Ascending aorta (tissue), 2 donors: Measurements from ENCODE around the gene ADAMTSL3. TPM values are rescaled to one million over a fixed set of nuclear protein-coding genes. Genes with fewer than 3 reads are reported as not detected.

Experiments
- DNase-seq, 2 donors: peaks; one replicate each; pipeline ENCODE4 v3.0.0-alpha.2; 2019; ENCODE audit warnings: low spot score in 2 of 2
- H3K27ac ChIP-seq, 2 donors: fragments of 200-600 bp; sonication (generic); one replicate each; pipeline ENCODE4 v1.5.1; 2016 to 2017; ENCODE audit warnings: mild to moderate bottlenecking in 1 of 2
- H3K27me3 ChIP-seq: fragments of 200-600 bp; sonication (generic); one replicate; pipeline ENCODE4 v1.5.1; 2017
- H3K36me3 ChIP-seq, 2 donors: fragments of 200-600 bp; sonication (generic); one replicate each; pipeline ENCODE4 v1.5.1; 2016
- H3K4me1 ChIP-seq, 2 donors: fragments of 200-600 bp; sonication (generic); one replicate each; pipeline ENCODE4 v1.5.1; 2016 to 2017; ENCODE audit warnings: mild to moderate bottlenecking in 1 of 2
- H3K4me3 ChIP-seq, 2 donors: fragments of 200-600 bp; sonication (generic); one replicate each; pipeline ENCODE4 v1.5.1; 2016 to 2017; ENCODE audit warnings: mild to moderate bottlenecking in 1 of 2
- H3K9me3 ChIP-seq, 2 donors: fragments of 200-600 bp; sonication (generic); one replicate each; pipeline ENCODE4 v1.5.1; 2016
- CTCF ChIP-seq, 3 experiments: fragments of 200-600 bp in 2 of 3; fragments of 450-650 bp in 1 of 3; sonication (generic) in 2 of 3; IDR thresholded peaks; one replicate each; pipeline ENCODE4 v1.5.1; 2016 to 2019; ENCODE audit warnings: antibody characterized with exemption in 3 of 3, mild to moderate bottlenecking in 1 of 3, moderate library complexity in 1 of 3
- intact Hi-C: fragments of 100-400 bp; cut with DNase I; formaldehyde crosslinking; loops from one replicate; pipeline ENCODE4 v1.15.1; 2023
- total RNA-seq: library from RNA; depleted of rRNA; stranded (reverse); fragments of >200 nt; gene quantifications from one replicate; pipeline ENCODE4 v1.1.0, GENCODE V29; 2016

Gene ADAMTSL3
- total RNA-seq, 1 donor from 2014 or later: 28.1 TPM

- intact Hi-C loops: no loop called here
- H3K4me3 ChIP-seq: no peak overlapping the region
- no peaks in the 10 kb centered on the region for H3K27me3 ChIP-seq
- no peak for DNase-seq
- no peaks in the 10 kb centered on the region for H3K9me3 ChIP-seq
- TF ChIP-seq CTCF (IDR thresholded peaks at IDR 0.05): no peak
- H3K27ac ChIP-seq: peak overlapping the region; percentile 20 to 26
- H3K36me3 ChIP-seq: no peaks in the 10 kb centered on the region
- H3K4me1 ChIP-seq: peaks cover 0 to 10% of the 10 kb centered on the region in 2 donors
Observed at GRCh38 chr15:83848315-83849050, 194.6 kb downstream of the ADAMTSL3 start.

- Histone ChIP-seq H3K27me3 (no peaks in the 10 kb centered on the region), H3K9me3 (no peaks in the 10 kb centered on the region), H3K4me1 (peaks cover 0 to 7% of the 10 kb centered on the region in 2 donors), H3K27ac (no peak overlapping the region), H3K4me3 (no peak overlapping the region), H3K36me3 (no peaks in the 10 kb centered on the region)
- intact Hi-C loops: no loop called here
- DNase-seq: no peak
- TF ChIP-seq CTCF (IDR thresholded peaks at IDR 0.05): no peak
Observed at GRCh38 chr15:83850015-83850414, 196.1 kb downstream of the ADAMTSL3 start.

- no peaks in the 10 kb centered on the region for H3K27me3 ChIP-seq
- H3K27ac ChIP-seq: no peak overlapping the region
- H3K4me3 ChIP-seq: no peak overlapping the region
- no peaks in the 10 kb centered on the region for H3K9me3 ChIP-seq
- TF ChIP-seq CTCF (IDR thresholded peaks at IDR 0.05): no peak
- intact Hi-C loops: no loop called here
- H3K36me3 ChIP-seq: no peaks in the 10 kb centered on the region
- H3K4me1 ChIP-seq: peaks cover 0 to 11% of the 10 kb centered on the region in 2 donors
- DNase-seq: no peak
Observed at GRCh38 chr15:83850501-83851245, 196.8 kb downstream of the ADAMTSL3 start.

- Histone ChIP-seq H3K36me3 (no peaks in the 10 kb centered on the region), H3K27ac (no peak overlapping the region), H3K4me1 (peaks cover 0 to 8% of the 10 kb centered on the region in 2 donors), H3K9me3 (no peaks in the 10 kb centered on the region), H3K4me3 (no peak overlapping the region), H3K27me3 (no peaks in the 10 kb centered on the region)
- intact Hi-C loops: no loop called here
- TF ChIP-seq CTCF (IDR thresholded peaks at IDR 0.05): no peak
- DNase-seq: no peak
Observed at GRCh38 chr15:83853232-83853631, 199.3 kb downstream of the ADAMTSL3 start.

GRCh38 chr15:83854321-83854720 is 200.4 kb downstream of the ADAMTSL3 start:
- Histone ChIP-seq H3K9me3 (no peaks in the 10 kb centered on the region), H3K4me1 (peaks cover 0 to 4% of the 10 kb centered on the region in 2 donors), H3K27me3 (no peaks in the 10 kb centered on the region), H3K36me3 (no peaks in the 10 kb centered on the region), H3K4me3 (no peak overlapping the region), H3K27ac (no peak overlapping the region)
- no peak for TF ChIP-seq CTCF (IDR thresholded peaks at IDR 0.05)
- intact Hi-C loops: no loop called here
- DNase-seq: no peak
